Activated naive CD4-positive, alpha-beta T cell treated with anti-CD3 and anti-CD28 coated beads, Interleukin-2, amount 50 U/mL, for 24 hours (primary cell): Measurements from ENCODE around the gene SLC44A3.

ENCODE experiments used
- H3K27ac Mint-ChIP-seq: one replicate; pipeline ENCODE4 v1.8.0; 2021; ENCODE audit warnings: mild to moderate bottlenecking, mixed read lengths
- H3K27me3 Mint-ChIP-seq: one replicate; pipeline ENCODE4 v1.8.0; 2021; ENCODE audit warnings: mixed read lengths
- H3K36me3 Mint-ChIP-seq: one replicate; pipeline ENCODE4 v1.8.0; 2021; ENCODE audit warnings: mixed read lengths
- H3K4me1 Mint-ChIP-seq: one replicate; pipeline ENCODE4 v1.8.0; 2021; ENCODE audit warnings: mixed read lengths
- H3K4me3 Mint-ChIP-seq: one replicate; pipeline ENCODE4 v1.8.0; 2021; ENCODE audit warnings: mild to moderate bottlenecking, mixed read lengths
- H3K9me3 Mint-ChIP-seq: one replicate; pipeline ENCODE4 v1.8.0; 2021; ENCODE audit warnings: mixed read lengths

SLC44A3 gene

GRCh38 chr1:94921977-94922376, 101.8 kb downstream of the SLC44A3 start:
- Mint-ChIP-seq H3K27ac (no peak overlapping the region), H3K4me3 (no peak overlapping the region), H3K9me3 (no peaks in the 10 kb centered on the region), H3K36me3 (peaks cover 1% of the 10 kb centered on the region), H3K4me1 (peaks cover 16% of the 10 kb centered on the region), H3K27me3 (peaks cover 17% of the 10 kb centered on the region)

- Mint-ChIP-seq H3K9me3 (no peaks in the 10 kb centered on the region), H3K4me1 (peaks cover 21% of the 10 kb centered on the region), H3K36me3 (peaks cover 1% of the 10 kb centered on the region), H3K27ac (no peak overlapping the region), H3K4me3 (no peak overlapping the region), H3K27me3 (peaks cover 20% of the 10 kb centered on the region)
These were observed 102.7 kb downstream of the SLC44A3 start for GRCh38 chr1:94922761-94923331.

GRCh38 chr1:94925004-94925403, 104.8 kb downstream of the SLC44A3 start:
- Mint-ChIP-seq H3K4me1 (peaks cover 24% of the 10 kb centered on the region), H3K27me3 (peaks cover 20% of the 10 kb centered on the region), H3K4me3 (peak overlapping the region; percentile 57), H3K9me3 (no peaks in the 10 kb centered on the region), H3K27ac (no peak overlapping the region), H3K36me3 (peaks cover 1% of the 10 kb centered on the region)

DNA sequence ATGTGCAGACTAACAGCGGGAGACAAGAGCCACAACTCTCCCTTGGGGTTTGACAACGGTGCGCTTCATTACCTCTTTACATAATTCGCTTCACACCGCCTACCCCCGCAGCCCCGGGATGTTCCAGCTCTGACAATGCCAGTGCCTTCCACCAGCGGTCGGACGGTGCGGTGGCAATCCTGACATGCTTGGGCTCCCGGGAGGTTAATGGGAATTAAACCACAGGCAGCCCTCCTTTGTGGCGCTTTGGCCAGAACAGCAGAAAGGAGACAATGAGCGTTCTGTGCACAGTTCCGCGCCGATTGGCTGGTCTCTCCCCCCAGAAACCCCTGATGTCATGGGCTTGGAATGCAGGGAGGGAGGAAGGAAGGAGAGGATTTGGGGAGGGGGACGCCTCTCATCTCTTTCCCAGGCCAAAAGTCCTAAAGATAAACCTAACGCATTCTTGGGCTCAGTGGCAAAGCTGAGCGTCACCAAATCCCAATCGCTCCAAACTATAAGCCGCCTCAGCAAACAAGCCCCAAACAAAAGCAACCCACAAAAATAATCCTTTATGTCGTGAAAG, 105.5 kb downstream of the SLC44A3 start:
- Mint-ChIP-seq H3K36me3 (peaks cover 1% of the 10 kb centered on the region), H3K4me3 (peak overlapping the region; percentile 89), H3K9me3 (no peaks in the 10 kb centered on the region), H3K27me3 (peaks cover 18% of the 10 kb centered on the region), H3K4me1 (peaks cover 24% of the 10 kb centered on the region), H3K27ac (peak overlapping the region; percentile 68)

GRCh38 chr1:94926126-94926914, 106.2 kb downstream of the SLC44A3 start:
- H3K9me3 Mint-ChIP-seq, result no peaks in the 10 kb centered on the region
- H3K4me3 Mint-ChIP-seq, result peak overlapping the region; percentile 89
- H3K36me3 Mint-ChIP-seq, result peaks cover 1% of the 10 kb centered on the region
- peaks cover 18% of the 10 kb centered on the region for H3K27me3 Mint-ChIP-seq
- H3K27ac Mint-ChIP-seq, result peak overlapping the region; percentile 68
- peaks cover 24% of the 10 kb centered on the region for H3K4me1 Mint-ChIP-seq

DNA sequence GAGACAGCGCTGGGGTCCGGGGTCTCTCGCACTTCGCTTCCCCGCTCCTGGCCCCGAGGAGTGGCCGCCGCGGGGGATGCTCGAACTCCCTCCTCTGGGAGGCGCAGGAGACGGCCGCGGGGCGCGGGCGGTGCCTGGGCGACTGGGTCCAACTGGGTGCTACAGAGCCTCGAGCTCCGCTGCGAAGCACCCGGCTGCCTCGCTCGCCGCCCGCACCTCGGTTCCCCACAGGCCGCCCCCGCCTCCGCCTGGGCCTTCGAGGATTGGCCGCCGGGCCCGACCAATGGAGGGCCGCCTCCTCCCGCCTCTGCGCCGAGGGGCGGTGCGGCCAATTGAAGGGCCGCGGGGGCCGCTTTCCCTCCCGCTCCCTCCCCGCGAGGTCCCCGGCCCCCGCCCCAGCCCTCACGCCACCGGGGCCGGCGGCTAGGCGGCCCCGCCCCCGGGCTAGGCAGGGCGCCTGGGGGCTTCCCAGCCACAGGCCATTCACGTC, 106.8 kb downstream of the SLC44A3 start, which contains the start of gene CNN3:
TSS of gene CNN3 (minus strand) at position 196 of the 490 bp plus-strand sequence. CDS start 216 bp downstream, outside the sequence.
- Mint-ChIP-seq H3K36me3 (peaks cover 1% of the 10 kb centered on the region), H3K4me1 (peaks cover 24% of the 10 kb centered on the region), H3K27ac (peak within 1 kb of the TSS; percentile 84), H3K9me3 (no peaks in the 10 kb centered on the region), H3K27me3 (peaks cover 17% of the 10 kb centered on the region), H3K4me3 (peak within 1 kb of the TSS; percentile 89)

DNA sequence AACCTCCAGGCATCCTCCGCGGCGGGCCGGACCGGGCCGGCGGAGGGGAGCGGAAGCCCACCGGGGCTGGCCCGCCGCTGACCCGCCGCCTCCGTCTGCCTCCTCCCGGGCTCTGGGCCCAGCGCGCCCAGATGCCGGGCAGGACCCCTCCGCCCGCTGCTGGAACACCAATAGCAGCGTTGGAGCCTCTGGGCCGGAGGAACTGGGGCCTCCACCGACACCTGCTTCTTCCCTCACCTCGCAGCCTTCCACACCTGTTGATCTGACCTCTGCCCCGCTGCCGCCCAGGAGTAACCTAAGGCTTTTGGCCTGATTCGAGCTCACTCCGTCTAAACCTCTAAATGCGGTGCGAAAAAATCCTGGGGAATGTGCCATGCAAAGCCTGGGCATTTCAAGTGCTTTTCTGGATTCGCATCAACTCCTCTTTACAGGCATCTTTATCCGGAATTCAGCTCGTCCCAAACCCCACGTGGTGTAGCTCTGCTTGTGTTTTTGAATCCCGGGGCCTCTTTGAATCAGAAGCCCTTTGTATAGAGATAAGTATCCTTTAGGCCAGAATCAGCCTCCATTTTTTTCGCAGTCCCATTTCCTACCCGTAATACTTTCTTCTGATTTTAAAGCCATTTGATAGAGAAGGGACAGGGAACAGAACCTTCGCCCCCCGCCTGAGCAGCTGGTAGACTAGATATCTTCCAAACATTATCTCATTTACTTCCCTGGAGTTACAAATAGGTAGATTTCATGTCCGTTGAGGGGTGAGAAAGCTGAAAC, 107.4 kb downstream of the SLC44A3 start:
- H3K36me3 Mint-ChIP-seq, result peaks cover 1% of the 10 kb centered on the region
- H3K9me3 Mint-ChIP-seq, result no peaks in the 10 kb centered on the region
- H3K27ac Mint-ChIP-seq, result peak overlapping the region; percentile 84
- peaks cover 17% of the 10 kb centered on the region for H3K27me3 Mint-ChIP-seq
- peaks cover 24% of the 10 kb centered on the region for H3K4me1 Mint-ChIP-seq
- peak overlapping the region; percentile 89 for H3K4me3 Mint-ChIP-seq

DNA sequence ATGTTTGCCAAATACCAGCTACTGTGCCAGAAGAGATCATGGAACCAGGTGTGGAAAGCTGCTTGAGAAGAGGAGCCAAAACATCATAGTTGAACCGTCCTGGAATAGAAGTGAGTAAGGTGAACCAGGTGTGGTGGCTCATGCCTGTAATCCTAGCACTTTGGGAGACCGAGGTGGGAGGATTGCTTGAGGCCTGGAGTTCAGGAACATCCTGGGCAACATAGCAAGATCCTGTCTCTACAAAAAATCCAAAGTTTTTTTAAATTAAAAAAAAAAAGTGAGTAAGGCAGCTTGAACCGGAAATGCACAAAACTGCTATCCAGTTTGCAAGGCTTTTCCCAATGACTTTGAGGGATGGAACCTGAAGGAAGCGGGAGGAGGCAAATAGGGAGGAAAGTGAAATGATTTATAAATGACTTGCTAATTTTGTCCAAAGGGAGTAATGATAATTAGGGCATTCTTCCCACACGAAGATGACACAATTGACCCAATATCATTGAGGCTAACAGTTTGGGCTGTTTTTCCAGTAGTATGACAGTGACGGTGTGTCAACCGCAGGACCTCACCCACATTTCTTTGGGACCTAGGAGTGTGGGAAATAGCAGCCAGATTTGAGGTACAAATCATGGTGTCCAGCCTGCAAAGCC, 108.3 kb downstream of the SLC44A3 start:
- no peaks in the 10 kb centered on the region for H3K36me3 Mint-ChIP-seq
- peaks cover 24% of the 10 kb centered on the region for H3K4me1 Mint-ChIP-seq
- no peak overlapping the region for H3K27ac Mint-ChIP-seq
- H3K4me3 Mint-ChIP-seq, result peak overlapping the region; percentile 89
- no peaks in the 10 kb centered on the region for H3K9me3 Mint-ChIP-seq
- peaks cover 17% of the 10 kb centered on the region for H3K27me3 Mint-ChIP-seq

DNA sequence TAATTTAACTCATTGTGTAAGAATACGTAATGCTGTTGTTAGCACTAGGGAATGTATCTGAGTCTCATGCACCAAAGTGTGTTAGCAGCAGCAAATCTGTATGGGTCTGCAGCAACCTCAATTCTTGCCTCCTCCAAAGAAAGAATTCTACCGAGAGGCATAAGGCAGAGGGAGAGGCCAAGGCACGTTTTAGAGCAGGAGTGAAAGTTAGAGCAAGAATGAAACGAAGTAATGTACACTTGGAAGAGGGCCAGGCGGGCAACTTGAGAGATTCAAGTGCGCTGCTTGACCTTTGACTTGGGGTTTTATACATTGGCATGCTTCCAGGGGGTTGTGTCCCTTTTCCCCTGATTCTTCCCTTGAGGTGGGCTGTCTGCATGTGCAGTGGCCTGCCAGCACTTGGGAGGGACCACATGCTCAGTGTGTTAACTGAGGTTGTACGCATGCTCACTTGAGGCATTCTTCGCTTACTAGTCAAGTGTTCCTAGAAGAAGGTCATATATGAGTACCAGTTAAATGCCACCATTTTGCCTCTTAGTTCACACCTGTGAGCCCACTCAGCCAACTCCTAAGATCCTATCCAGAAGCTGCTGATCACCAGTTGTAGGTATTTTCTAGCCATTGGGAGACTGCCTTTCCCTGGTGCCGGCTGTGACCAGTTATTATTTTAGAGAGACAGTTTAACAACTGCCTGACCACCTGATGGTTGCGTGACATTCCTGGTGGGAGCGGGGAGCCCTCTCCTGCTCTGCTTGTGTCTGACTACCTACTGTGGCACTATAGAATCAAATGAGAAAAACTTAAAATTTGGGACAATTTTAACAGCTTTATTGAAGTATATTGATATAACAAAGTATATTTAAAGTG, 109.4 kb downstream of the SLC44A3 start:
- Mint-ChIP-seq H3K9me3 (no peaks in the 10 kb centered on the region), H3K4me1 (peaks cover 21% of the 10 kb centered on the region), H3K4me3 (no peak overlapping the region), H3K36me3 (no peaks in the 10 kb centered on the region), H3K27me3 (peaks cover 13% of the 10 kb centered on the region), H3K27ac (no peak overlapping the region)

GRCh38 chr1:94931254-94931841, 111.2 kb downstream of the SLC44A3 start:
- Mint-ChIP-seq H3K27me3 (peaks cover 2% of the 10 kb centered on the region), H3K9me3 (no peaks in the 10 kb centered on the region), H3K4me3 (no peak overlapping the region), H3K36me3 (no peaks in the 10 kb centered on the region), H3K27ac (no peak overlapping the region), H3K4me1 (peaks cover 18% of the 10 kb centered on the region)

GRCh38 chr1:94934551-94934950, 114.4 kb downstream of the SLC44A3 start:
- Mint-ChIP-seq H3K9me3 (no peaks in the 10 kb centered on the region), H3K27me3 (no peaks in the 10 kb centered on the region), H3K4me3 (no peak overlapping the region), H3K36me3 (no peaks in the 10 kb centered on the region), H3K4me1 (peaks cover 11% of the 10 kb centered on the region), H3K27ac (no peak overlapping the region)

DNA sequence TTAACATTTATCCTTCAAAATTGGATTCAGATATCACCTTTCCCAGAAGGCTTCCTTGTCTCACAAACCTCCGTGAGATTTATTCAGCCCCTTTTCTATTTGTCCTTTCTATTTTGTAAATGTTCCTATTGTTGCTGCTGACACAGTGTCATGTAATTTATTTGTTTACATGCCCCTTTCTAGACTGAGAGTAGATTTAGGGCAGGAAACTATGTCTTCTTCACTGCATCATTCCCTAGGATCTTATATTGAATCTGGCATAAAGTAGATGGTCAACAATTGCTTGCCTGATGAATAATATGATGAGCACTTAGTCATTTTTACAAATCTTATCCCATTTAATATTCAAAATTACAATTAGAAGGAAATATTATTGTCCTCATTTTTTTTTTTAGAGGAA, 114.9 kb downstream of the SLC44A3 start:
- Mint-ChIP-seq H3K36me3 (no peaks in the 10 kb centered on the region), H3K4me3 (no peak overlapping the region), H3K27me3 (no peaks in the 10 kb centered on the region), H3K4me1 (peaks cover 11% of the 10 kb centered on the region), H3K9me3 (no peaks in the 10 kb centered on the region), H3K27ac (no peak overlapping the region)

DNA sequence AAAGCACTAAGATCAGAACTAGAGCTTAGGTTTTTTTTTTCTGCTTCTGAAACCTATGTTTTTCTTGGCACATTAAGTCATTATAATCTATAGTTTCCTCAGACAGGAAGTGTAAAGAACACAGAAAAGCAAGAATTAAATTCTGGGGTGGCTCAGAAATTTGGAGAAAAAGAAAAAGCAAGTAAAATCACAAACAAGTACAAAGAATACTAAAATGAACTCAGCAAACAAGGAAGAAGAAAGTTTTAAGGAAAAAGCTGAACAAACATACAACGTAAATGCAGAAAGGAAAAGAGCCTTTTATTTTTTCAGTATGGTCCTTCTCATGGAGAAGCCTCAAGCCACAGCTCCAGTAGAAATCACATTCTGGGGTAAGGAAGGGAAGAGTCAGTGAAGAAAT, 115.3 kb downstream of the SLC44A3 start:
- H3K9me3 Mint-ChIP-seq, result no peaks in the 10 kb centered on the region
- no peaks in the 10 kb centered on the region for H3K27me3 Mint-ChIP-seq
- peaks cover 11% of the 10 kb centered on the region for H3K4me1 Mint-ChIP-seq
- no peak overlapping the region for H3K4me3 Mint-ChIP-seq
- H3K27ac Mint-ChIP-seq, result no peak overlapping the region
- H3K36me3 Mint-ChIP-seq, result no peaks in the 10 kb centered on the region
